Natural killer cell (primary cell): Measurements from ENCODE around the gene MYOZ1. TPM values are rescaled to one million over a fixed set of nuclear protein-coding genes. Genes with fewer than 3 reads are reported as not detected.
A peak's percentile ranks its signal among the peaks of the same experiment; 100 is the strongest.

ENCODE experiments used
- ATAC-seq, 3 donors: fragments of 150-1000 bp in 2 of 3; fragments of 200-7000 bp in 1 of 3; cut with Tn5 transposase; 1 replicate in 1 of 3; 2 replicates in 2 of 3; pipeline ENCODE4 v1.10.0; 2021; ENCODE audit warnings: mild to moderate bottlenecking in 2 of 3, moderate library complexity in 2 of 3
- DNase-seq, 2 donors: peaks; one replicate each; pipeline versions ENCODE4 v3.0.0 to v3.0.0-alpha.2; 2013 to 2021; ENCODE audit warnings: mixed read lengths in 1 of 2
- H3K27ac ChIP-seq: one replicate; pipeline ENCODE4 v1.5.1; 2013; ENCODE audit warnings: mild to moderate bottlenecking, low read length
- H3K27me3 ChIP-seq: one replicate; pipeline ENCODE4 v1.6.1; 2013; ENCODE audit warnings: low read length; ENCODE audit not compliant: control insufficient read depth, insufficient read depth
- H3K36me3 ChIP-seq: one replicate; pipeline ENCODE4 v1.6.1; 2013; ENCODE audit warnings: low read length; ENCODE audit not compliant: control insufficient read depth, insufficient read depth
- H3K4me1 ChIP-seq: one replicate; pipeline ENCODE4 v1.6.1; 2013; ENCODE audit warnings: low read length; ENCODE audit not compliant: control insufficient read depth, insufficient read depth
- H3K4me3 ChIP-seq: one replicate; pipeline ENCODE4 v1.5.1; 2013; ENCODE audit warnings: low read length
- H3K9me3 ChIP-seq: one replicate; pipeline ENCODE4 v1.6.1; 2013; ENCODE audit warnings: low read length; ENCODE audit not compliant: control insufficient read depth, insufficient read depth
- H3K27ac Mint-ChIP-seq, 2 donors: one replicate each; pipeline ENCODE4 v1.8.0; 2022; ENCODE audit warnings: mild to moderate bottlenecking in 2 of 2, mixed read lengths in 2 of 2, moderate library complexity in 1 of 2
- H3K27me3 Mint-ChIP-seq, 2 donors: one replicate each; pipeline ENCODE4 v1.8.0; 2022; ENCODE audit warnings: low read depth in 2 of 2, mixed read lengths in 2 of 2
- H3K36me3 Mint-ChIP-seq: one replicate; pipeline ENCODE4 v1.8.0; 2022; ENCODE audit warnings: mixed read lengths
- H3K4me1 Mint-ChIP-seq, 2 donors: one replicate each; pipeline ENCODE4 v1.8.0; 2022; ENCODE audit warnings: mixed read lengths in 2 of 2
- H3K4me3 Mint-ChIP-seq: one replicate; pipeline ENCODE4 v1.8.0; 2022; ENCODE audit warnings: mild to moderate bottlenecking, moderate library complexity, mixed read lengths
- H3K9me3 Mint-ChIP-seq, 2 donors: one replicate each; pipeline ENCODE4 v1.8.0; 2022; ENCODE audit warnings: mixed read lengths in 2 of 2
- CTCF ChIP-seq: fragments of 200-600 bp; IDR thresholded peaks from one replicate; pipeline ENCODE4 v1.8.0; 2022; ENCODE audit warnings: antibody characterized with exemption
- WGBS: methylation state at CpG from one replicate; pipeline ENCODE4 v1.1.7; 2013; ENCODE audit warnings: missing lambda C conversion rate; ENCODE audit not compliant: insufficient coverage; 5-methylcytosine and 5-hydroxymethylcytosine counted together
- intact Hi-C: fragments of 100-400 bp; cut with micrococcal nuclease; formaldehyde crosslinking; loops from one replicate; pipeline ENCODE4 v1.14.2; 2022
- total RNA-seq, 4 donors: library from RNA; stranded (reverse); fragments of 120-200 nt in 1 of 4; gene quantifications; one replicate each; pipeline versions ENCODE4 v1.2.3 to v1.2.4, GENCODE V29; 2013 to 2022

The MYOZ1 gene
- total RNA-seq, 3 donors from 2014 or later (not counting 1 experiment from before 2014, with no cell fraction given), result not detected

- 61% methylated on average over 2 of the region's 2 CpGs for WGBS
- H3K9me3 Mint-ChIP-seq, result no peaks in the 10 kb centered on the region
Observed at GRCh38 chr10:73643362-73643761, 2.1 kb upstream of the MYOZ1 start.

GRCh38 chr10:73639286-73639685, 2.0 kb downstream of the MYOZ1 start:
- Histone ChIP-seq H3K4me3 (no peak overlapping the region), H3K4me1 (no peaks in the 10 kb centered on the region), H3K27ac (no peak overlapping the region), H3K9me3 (no peaks in the 10 kb centered on the region), H3K27me3 (no peaks in the 10 kb centered on the region), H3K36me3 (no peaks in the 10 kb centered on the region)
- no peaks in the 10 kb centered on the region for H3K4me1 Mint-ChIP-seq
- peaks cover 3 to 7% of the 10 kb centered on the region in 2 donors for H3K27me3 Mint-ChIP-seq
- no peaks in the 10 kb centered on the region for H3K36me3 Mint-ChIP-seq
- no peak overlapping the region for H3K27ac Mint-ChIP-seq
- DNase-seq, result no peak
- no peaks in the 10 kb centered on the region for H3K9me3 Mint-ChIP-seq
- H3K4me3 Mint-ChIP-seq, result no peak overlapping the region
- ATAC-seq, result no peak
- no peak for TF ChIP-seq CTCF
- intact Hi-C loops, result no loop called here
- WGBS, result 83% methylated on average over 3 of the region's 3 CpGs

More at GRCh38 chr10:73643362-73643761, 2.1 kb upstream of the MYOZ1 start:
- Histone ChIP-seq H3K27me3 (no peaks in the 10 kb centered on the region), H3K36me3 (no peaks in the 10 kb centered on the region), H3K27ac (no peak overlapping the region), H3K9me3 (no peaks in the 10 kb centered on the region), H3K4me1 (peaks cover 13% of the 10 kb centered on the region), H3K4me3 (no peak overlapping the region)
- intact Hi-C loops, result no loop called here
- DNase-seq (no peak), ATAC-seq (no peak)
- peak overlapping the region in 1 of 2 donors; percentile 2 for H3K27ac Mint-ChIP-seq
- no peaks in the 10 kb centered on the region for H3K36me3 Mint-ChIP-seq
- H3K27me3 Mint-ChIP-seq, result peaks cover 0 to 3% of the 10 kb centered on the region in 2 donors
- peaks cover 0 to 15% of the 10 kb centered on the region in 2 donors for H3K4me1 Mint-ChIP-seq
- H3K4me3 Mint-ChIP-seq, result no peak overlapping the region
- no peak for TF ChIP-seq CTCF

- no peak overlapping the region for H3K4me3 ChIP-seq
- H3K27ac ChIP-seq, result no peak overlapping the region
- Mint-ChIP-seq H3K27ac (no peak overlapping the region), H3K4me1 (no peaks in the 10 kb centered on the region), H3K36me3 (no peaks in the 10 kb centered on the region), H3K9me3 (no peaks in the 10 kb centered on the region), H3K27me3 (peaks cover 0 to 7% of the 10 kb centered on the region in 2 donors), H3K4me3 (no peak overlapping the region)
- H3K27me3 ChIP-seq, result no peaks in the 10 kb centered on the region
- no peak for DNase-seq
- no peaks in the 10 kb centered on the region for H3K36me3 ChIP-seq
- no peak for TF ChIP-seq CTCF
- no CpG with 5 or more reads among the region's 1 CpG for WGBS
- intact Hi-C loops, result no loop called here
- no peaks in the 10 kb centered on the region for H3K4me1 ChIP-seq
- no peak for ATAC-seq
- H3K9me3 ChIP-seq, result no peaks in the 10 kb centered on the region
Observed at GRCh38 chr10:73635781-73636180, 5.5 kb downstream of the MYOZ1 start.

GRCh38 chr10:73634421-73634820, 6.9 kb downstream of the MYOZ1 start:
- WGBS, result 91% methylated on average over 5 of the region's 5 CpGs
- ATAC-seq, result no peak

More at GRCh38 chr10:73634421-73634820, 6.9 kb downstream of the MYOZ1 start:
- Histone ChIP-seq H3K9me3 (no peaks in the 10 kb centered on the region), H3K4me3 (no peak overlapping the region), H3K27ac (no peak overlapping the region), H3K4me1 (no peaks in the 10 kb centered on the region), H3K27me3 (no peaks in the 10 kb centered on the region), H3K36me3 (no peaks in the 10 kb centered on the region)
- DNase-seq, result no peak
- H3K27me3 Mint-ChIP-seq, result peaks cover 0 to 7% of the 10 kb centered on the region in 2 donors
- no peaks in the 10 kb centered on the region for H3K4me1 Mint-ChIP-seq
- no peak overlapping the region for H3K4me3 Mint-ChIP-seq
- H3K36me3 Mint-ChIP-seq, result no peaks in the 10 kb centered on the region
- no peak for TF ChIP-seq CTCF
- H3K27ac Mint-ChIP-seq, result no peak overlapping the region
- intact Hi-C loops, result no loop called here
- no peaks in the 10 kb centered on the region for H3K9me3 Mint-ChIP-seq
